H9 (cell line): Measurements from ENCODE around the gene SMIM34. TPM values are rescaled to one million over a fixed set of nuclear protein-coding genes. Genes with fewer than 3 reads are reported as not detected.

ENCODE experiments used
- DNase-seq: peaks from one replicate; pipeline ENCODE4 v3.0.0-alpha.2; 2017
- H2AFZ ChIP-seq: one replicate; pipeline ENCODE4 v1.6.1; 2013; ENCODE audit warnings: mild to moderate bottlenecking, low read length, control low read depth, moderate library complexity
- H2AK5ac ChIP-seq: 2 replicates; pipeline ENCODE4 v1.6.1; 2013; ENCODE audit warnings: low read length, control low read depth, mixed read lengths; ENCODE audit not compliant: insufficient read length
- H2BK120ac ChIP-seq: one replicate; pipeline ENCODE4 v1.6.1; 2013; ENCODE audit warnings: low read depth, mild to moderate bottlenecking, low read length, control low read depth, inconsistent platforms; ENCODE audit not compliant: poor library complexity, severe bottlenecking
- H2BK12ac ChIP-seq: 2 replicates; pipeline ENCODE4 v1.6.1; 2013; ENCODE audit warnings: low read length, control low read depth, mixed read lengths, low read depth; ENCODE audit not compliant: insufficient read length
- H2BK15ac ChIP-seq: 2 replicates; pipeline ENCODE4 v1.6.1; 2013; ENCODE audit warnings: low read depth, low read length, control low read depth
- H2BK20ac ChIP-seq: one replicate; pipeline ENCODE4 v1.6.1; 2013; ENCODE audit warnings: low read depth, mild to moderate bottlenecking, low read length, control low read depth, inconsistent platforms; ENCODE audit not compliant: poor library complexity, severe bottlenecking
- H2BK5ac ChIP-seq: 2 replicates; pipeline ENCODE4 v1.6.1; 2013; ENCODE audit warnings: low read length, control low read depth, mixed read lengths; ENCODE audit not compliant: insufficient read length
- H3K14ac ChIP-seq: 2 replicates; pipeline ENCODE4 v1.6.1; 2013; ENCODE audit warnings: low read length, control low read depth; ENCODE audit not compliant: insufficient read depth
- H3K18ac ChIP-seq: 2 replicates; pipeline ENCODE4 v1.6.1; 2013; ENCODE audit warnings: low read depth, mild to moderate bottlenecking, mixed read lengths, low read length, control low read depth; ENCODE audit not compliant: insufficient read length
- H3K23ac ChIP-seq: 2 replicates; pipeline ENCODE4 v1.6.1; 2013; ENCODE audit warnings: low read length, control low read depth, mixed read lengths, low read depth; ENCODE audit not compliant: insufficient read length
- H3K23me2 ChIP-seq: 2 replicates; pipeline ENCODE4 v1.6.1; 2013; ENCODE audit warnings: low read depth, mild to moderate bottlenecking, mixed read lengths, low read length, control low read depth; ENCODE audit not compliant: insufficient read length, poor library complexity, severe bottlenecking
- H3K27ac ChIP-seq: 2 replicates; pipeline ENCODE4 v1.5.1; 2013; ENCODE audit warnings: low read length, control low read depth, mixed read lengths, low read depth; ENCODE audit not compliant: insufficient read length
- H3K27me3 ChIP-seq: 2 replicates; pipeline ENCODE4 v1.6.1; 2013; ENCODE audit warnings: low read length, control low read depth, inconsistent platforms; ENCODE audit not compliant: insufficient read depth
- H3K4ac ChIP-seq: 2 replicates; pipeline ENCODE4 v1.6.1; 2013; ENCODE audit warnings: low read depth, mild to moderate bottlenecking, control low read depth, inconsistent platforms, low read length, moderate library complexity
- H3K4me1 ChIP-seq: 2 replicates; pipeline ENCODE4 v1.6.1; 2013; ENCODE audit warnings: low read length, control low read depth, inconsistent platforms; ENCODE audit not compliant: insufficient read depth
- H3K4me2 ChIP-seq: 2 replicates; pipeline ENCODE4 v1.6.1; 2013; ENCODE audit warnings: low read length, control low read depth, mixed read lengths; ENCODE audit not compliant: insufficient read length, insufficient read depth
- H3K56ac ChIP-seq: 2 replicates; pipeline ENCODE4 v1.6.1; 2013; ENCODE audit warnings: low read depth, mild to moderate bottlenecking, mixed read lengths, low read length, control low read depth; ENCODE audit not compliant: insufficient read length
- H3K79me1 ChIP-seq: 2 replicates; pipeline ENCODE4 v1.6.1; 2013; ENCODE audit warnings: low read depth, mild to moderate bottlenecking, moderate library complexity, low read length, control low read depth, inconsistent platforms; ENCODE audit not compliant: insufficient read depth, poor library complexity, severe bottlenecking
- H3K79me2 ChIP-seq: 2 replicates; pipeline ENCODE4 v1.6.1; 2013; ENCODE audit warnings: low read length, control low read depth, inconsistent platforms; ENCODE audit not compliant: insufficient read depth
- H3K9ac ChIP-seq: 2 replicates; pipeline ENCODE4 v1.6.1; 2013; ENCODE audit warnings: low read length, control low read depth, mixed read lengths; ENCODE audit not compliant: insufficient read length; ENCODE audit errors: extremely low read depth
- H3K9me3 ChIP-seq: one replicate; pipeline ENCODE4 v1.6.1; 2013; ENCODE audit warnings: low read depth, low read length, inconsistent platforms; ENCODE audit not compliant: control insufficient read depth
- H3T11ph ChIP-seq: one replicate; pipeline ENCODE4 v1.6.1; 2013; ENCODE audit warnings: mild to moderate bottlenecking, low read length, control low read depth, inconsistent platforms
- H4K20me1 ChIP-seq: one replicate; pipeline ENCODE4 v1.6.1; 2013; ENCODE audit not compliant: control insufficient read depth, insufficient read length, insufficient read depth
- H4K5ac ChIP-seq: 2 replicates; pipeline ENCODE4 v1.6.1; 2013; ENCODE audit warnings: low read depth, mild to moderate bottlenecking, mixed read lengths, low read length, control low read depth; ENCODE audit not compliant: insufficient read length
- H4K8ac ChIP-seq: replicated peaks from 2 replicates; pipeline ENCODE4 v1.6.1; 2013; ENCODE audit warnings: low read length, control low read depth, mixed read lengths, low read depth; ENCODE audit not compliant: insufficient read length
- H4K91ac ChIP-seq: 2 replicates; pipeline ENCODE4 v1.6.1; 2013; ENCODE audit warnings: low read depth, mild to moderate bottlenecking, moderate library complexity, mixed read lengths, low read length, control low read depth; ENCODE audit not compliant: insufficient read length
- H3K27ac Mint-ChIP-seq, 3 experiments: 2 replicates in 2 of 3; 3 replicates in 1 of 3; pipeline ENCODE4 v1.8.0; 2020 to 2021; ENCODE audit warnings: mixed read lengths in 3 of 3, mild to moderate bottlenecking in 1 of 3, moderate library complexity in 1 of 3
- H3K27me3 Mint-ChIP-seq: 2 replicates; pipeline ENCODE4 v1.8.0; 2021; ENCODE audit warnings: low read depth, mild to moderate bottlenecking, moderate library complexity, mixed read lengths
- H3K36me3 Mint-ChIP-seq, 3 experiments: 2 replicates in 2 of 3; 3 replicates in 1 of 3; pipeline ENCODE4 v1.8.0; 2020 to 2021; ENCODE audit warnings: low read depth in 3 of 3, mixed read lengths in 3 of 3; ENCODE audit not compliant: insufficient read depth in 1 of 3
- H3K4me1 Mint-ChIP-seq, 2 experiments: 2 replicates each; pipeline ENCODE4 v1.8.0; 2020; ENCODE audit warnings: mixed read lengths in 2 of 2
- H3K4me3 Mint-ChIP-seq, 2 experiments: 2 replicates in 1 of 2; 3 replicates in 1 of 2; pipeline ENCODE4 v1.8.0; 2020 to 2021; ENCODE audit warnings: mild to moderate bottlenecking in 2 of 2, mixed read lengths in 2 of 2, moderate library complexity in 1 of 2
- H3K9me3 Mint-ChIP-seq, 2 experiments: 2 replicates in 1 of 2; 3 replicates in 1 of 2; pipeline ENCODE4 v1.8.0; 2020; ENCODE audit warnings: mild to moderate bottlenecking in 2 of 2, mixed read lengths in 2 of 2, moderate library complexity in 1 of 2
- WGBS: extraction: QIAGEN DNeasy Blood & Tissue Kit; methylation state at CpG from one replicate; pipeline ENCODE4 v1.1.7; 2013; ENCODE audit warnings: missing lambda C conversion rate, low lambda C conversion rate, mixed read lengths; ENCODE audit not compliant: insufficient read length; ENCODE audit errors: extremely low coverage; 5-methylcytosine and 5-hydroxymethylcytosine counted together
- total RNA-seq: library from RNA; stranded (reverse); gene quantifications from 2 replicates; pipeline ENCODE4 v1.2.1, GENCODE V29; 2021
- TF ChIP-seq, protein P1 (sequence below): fragments of 200-600 bp; sonication (generic); conservative IDR thresholded peaks from 3 replicates; pipeline ENCODE4 v1.8.0; 2021; ENCODE audit warnings: antibody characterized with exemption, mild to moderate bottlenecking

SMIM34 gene
- total RNA-seq, 1 experiment from 2014 or later: not detected

DNA sequence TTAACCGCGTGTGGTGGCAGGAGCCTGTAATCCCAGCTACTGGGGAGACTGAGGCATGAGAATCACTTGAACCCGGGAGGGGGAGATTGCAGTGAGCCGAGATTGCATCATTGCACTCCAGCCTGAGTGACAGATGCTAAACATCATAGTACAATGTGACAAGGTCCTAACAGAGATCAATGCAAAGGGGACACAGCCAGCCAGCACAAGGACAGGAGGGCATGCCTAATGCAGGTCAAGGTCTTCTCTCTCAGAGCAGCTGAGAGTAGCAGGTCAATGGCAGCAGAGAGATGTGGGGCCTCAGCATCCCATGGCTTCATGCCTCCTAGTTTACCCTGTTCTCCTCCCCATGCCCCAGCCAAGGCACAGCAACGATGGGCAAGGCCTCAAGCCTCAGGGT, 51.4 kb downstream of the SMIM34 start:
- H3K56ac ChIP-seq: no peak overlapping the region
- H3K27me3 Mint-ChIP-seq: no peaks in the 10 kb centered on the region; the same call in 1 of the 2 replicates
- no peak overlapping the region for H3K18ac ChIP-seq
- DNase-seq: no peak
- no peak overlapping the region for H4K5ac ChIP-seq
- H3K4me1 Mint-ChIP-seq: peaks cover 16 to 18% of the 10 kb centered on the region in 2 experiments
- H3K27ac ChIP-seq: no peak overlapping the region
- no peaks in the 10 kb centered on the region for H3K23me2 ChIP-seq
- H4K20me1 ChIP-seq: no peaks in the 10 kb centered on the region
- H3K4me1 ChIP-seq: 0 out of 2 replicates have a peak, but pooled peaks cover 2% of the 10 kb centered on the region
- no peak overlapping the region for H3K14ac ChIP-seq
- H2BK12ac ChIP-seq: no peak overlapping the region
- H2AFZ ChIP-seq: no peak overlapping the region
- H3K4me3 Mint-ChIP-seq: no peak overlapping the region
- no peak overlapping the region for H3K9ac ChIP-seq
- H3K27me3 ChIP-seq: no peaks in the 10 kb centered on the region
- no peak overlapping the region for H2BK5ac ChIP-seq
- H2BK120ac ChIP-seq: no peak overlapping the region
- H3K79me2 ChIP-seq: no peaks in the 10 kb centered on the region
- H3K27ac Mint-ChIP-seq: no peak overlapping the region
- no peak overlapping the region for H2BK15ac ChIP-seq
- H3K4me2 ChIP-seq: no peak overlapping the region
- H4K8ac ChIP-seq: no peak overlapping the region
- no CpG with 5 or more reads among the region's 5 CpGs for WGBS
- H2BK20ac ChIP-seq: no peak overlapping the region
- H3K79me1 ChIP-seq: no peaks in the 10 kb centered on the region
- H3K9me3 Mint-ChIP-seq: no peaks in the 10 kb centered on the region
- no peaks in the 10 kb centered on the region for H3K36me3 Mint-ChIP-seq
- no peak overlapping the region for H2AK5ac ChIP-seq
- TF ChIP-seq, protein P1, sequence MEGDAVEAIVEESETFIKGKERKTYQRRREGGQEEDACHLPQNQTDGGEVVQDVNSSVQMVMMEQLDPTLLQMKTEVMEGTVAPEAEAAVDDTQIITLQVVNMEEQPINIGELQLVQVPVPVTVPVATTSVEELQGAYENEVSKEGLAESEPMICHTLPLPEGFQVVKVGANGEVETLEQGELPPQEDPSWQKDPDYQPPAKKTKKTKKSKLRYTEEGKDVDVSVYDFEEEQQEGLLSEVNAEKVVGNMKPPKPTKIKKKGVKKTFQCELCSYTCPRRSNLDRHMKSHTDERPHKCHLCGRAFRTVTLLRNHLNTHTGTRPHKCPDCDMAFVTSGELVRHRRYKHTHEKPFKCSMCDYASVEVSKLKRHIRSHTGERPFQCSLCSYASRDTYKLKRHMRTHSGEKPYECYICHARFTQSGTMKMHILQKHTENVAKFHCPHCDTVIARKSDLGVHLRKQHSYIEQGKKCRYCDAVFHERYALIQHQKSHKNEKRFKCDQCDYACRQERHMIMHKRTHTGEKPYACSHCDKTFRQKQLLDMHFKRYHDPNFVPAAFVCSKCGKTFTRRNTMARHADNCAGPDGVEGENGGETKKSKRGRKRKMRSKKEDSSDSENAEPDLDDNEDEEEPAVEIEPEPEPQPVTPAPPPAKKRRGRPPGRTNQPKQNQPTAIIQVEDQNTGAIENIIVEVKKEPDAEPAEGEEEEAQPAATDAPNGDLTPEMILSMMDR: no peak
- H3K23ac ChIP-seq: no peak overlapping the region
- H3T11ph ChIP-seq: no peak overlapping the region
- H3K4ac ChIP-seq: no peak overlapping the region
- no peaks in the 10 kb centered on the region for H3K9me3 ChIP-seq
- H4K91ac ChIP-seq: no peak overlapping the region
